Hippocampal formation (tissue), 2 donors: ENCODE results near the gene RCBTB2.

Source experiments
- DNase-seq, 2 donors: peaks; one replicate each; lab custom pipeline; 2025; lab: John Stamatoyannopoulos, UW

RCBTB2 gene

GRCh38 chr13:48563626-48564025 is 30.7 kb upstream of the RCBTB2 start:
- no peak for DNase-seq

GRCh38 chr13:48562296-48563066 is 29.6 kb upstream of the RCBTB2 start:
- DNase-seq: no peak

GRCh38 chr13:48561466-48562235 is 28.8 kb upstream of the RCBTB2 start:
- DNase-seq: no peak

GRCh38 chr13:48560657-48561337 is 27.9 kb upstream of the RCBTB2 start:
- DNase-seq: no peak

GRCh38 chr13:48559638-48560320 is 26.9 kb upstream of the RCBTB2 start:
- no peak for DNase-seq

GRCh38 chr13:48556817-48557216 is 23.9 kb upstream of the RCBTB2 start:
- DNase-seq: no peak

- DNase-seq: no peak
These were observed 22.6 kb upstream of the RCBTB2 start for GRCh38 chr13:48555441-48555840.

- DNase-seq: no peak
These were observed 18.4 kb upstream of the RCBTB2 start for GRCh38 chr13:48551329-48551728.

- no peak for DNase-seq
These were observed 16.8 kb upstream of the RCBTB2 start for GRCh38 chr13:48549658-48550057.

GRCh38 chr13:48547663-48548092 is 14.8 kb upstream of the RCBTB2 start:
- DNase-seq: no peak

- no peak for DNase-seq
These were observed 12.7 kb upstream of the RCBTB2 start for GRCh38 chr13:48545608-48546007.

GRCh38 chr13:48542581-48543341 is 9.9 kb upstream of the RCBTB2 start:
- DNase-seq: peak in 1 of 2 donors; percentile 27

GRCh38 chr13:48542138-48542537 is 9.3 kb upstream of the RCBTB2 start:
- no peak for DNase-seq

GRCh38 chr13:48539550-48539949 is 6.7 kb upstream of the RCBTB2 start:
- DNase-seq: no peak

- DNase-seq: no peak
These were observed 3.9 kb upstream of the RCBTB2 start for GRCh38 chr13:48536621-48537250.

- no peak for DNase-seq
These were observed 2.9 kb upstream of the RCBTB2 start for GRCh38 chr13:48535766-48536165.

GRCh38 chr13:48534911-48535501 is 2.1 kb upstream of the RCBTB2 start:
- DNase-seq: no peak

- no peak for DNase-seq
These were observed 1.2 kb upstream of the RCBTB2 start for GRCh38 chr13:48533961-48534600.

- peak; percentile 67 to 78 for DNase-seq
These were observed 699 bp downstream of the RCBTB2 start for GRCh38 chr13:48532256-48532505.
